Activated T-cell treated with anti-CD3 and anti-CD28 coated beads, Interleukin-2, amount 50 U/mL, for 4 hours (primary cell): ENCODE results near the gene WFIKKN1. TPM values are rescaled to one million over a fixed set of nuclear protein-coding genes. Genes with fewer than 3 reads are reported as not detected.

ENCODE experiments used
- ATAC-seq, 2 donors: fragments of 200-7000 bp; cut with Tn5 transposase; one replicate each; pipeline ENCODE4 v1.10.0; 2021
- DNase-seq: peaks from one replicate; pipeline ENCODE4 v3.0.0-alpha.2; 2020
- H3K27me3 Mint-ChIP-seq: one replicate; pipeline ENCODE4 v1.8.0; 2021; ENCODE audit warnings: low read depth, mixed read lengths
- H3K36me3 Mint-ChIP-seq: one replicate; pipeline ENCODE4 v1.8.0; 2022; ENCODE audit warnings: mixed read lengths; ENCODE audit not compliant: insufficient read depth
- H3K4me1 Mint-ChIP-seq: one replicate; pipeline ENCODE4 v1.8.0; 2021; ENCODE audit warnings: low read depth, mixed read lengths
- H3K4me3 Mint-ChIP-seq: one replicate; pipeline ENCODE4 v1.8.0; 2021; ENCODE audit warnings: mild to moderate bottlenecking, moderate library complexity, mixed read lengths
- H3K9me3 Mint-ChIP-seq: one replicate; pipeline ENCODE4 v1.8.0; 2021; ENCODE audit warnings: mixed read lengths
- total RNA-seq, 3 donors: library from RNA; stranded (reverse); gene quantifications; one replicate each; pipeline ENCODE4 v1.2.1, GENCODE V29; 2021

Gene WFIKKN1
- total RNA-seq, 3 donors from 2014 or later = 0.40 to 0.71 (median 0.49) TPM

DNA sequence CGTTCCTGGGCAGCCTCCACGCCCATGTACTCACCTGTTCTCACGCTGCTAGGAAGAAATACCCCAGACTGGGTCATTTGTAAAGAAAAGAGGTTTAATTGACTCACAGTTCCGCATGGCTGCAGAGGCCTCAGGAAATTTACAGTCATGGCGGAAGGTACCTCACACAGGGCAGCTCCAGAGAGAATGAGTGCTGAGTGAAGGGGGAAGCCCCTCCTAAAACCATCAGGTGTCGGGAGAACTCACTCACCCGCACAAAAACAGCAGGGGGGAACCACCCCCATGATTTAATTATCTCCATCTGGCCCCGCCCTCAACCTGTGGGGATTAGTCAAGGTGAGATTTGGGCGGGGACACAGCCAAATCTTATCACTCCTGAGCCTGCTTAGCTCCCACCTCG is 22.8 kb upstream of the WFIKKN1 start:
- H3K4me1 Mint-ChIP-seq = peaks cover 10% of the 10 kb centered on the region
- H3K36me3 Mint-ChIP-seq = no peaks in the 10 kb centered on the region
- no peak for DNase-seq
- H3K27me3 Mint-ChIP-seq = no peaks in the 10 kb centered on the region
- H3K4me3 Mint-ChIP-seq = no peak overlapping the region
- ATAC-seq = peak; percentile 74 to 78
- H3K9me3 Mint-ChIP-seq = no peaks in the 10 kb centered on the region

DNA sequence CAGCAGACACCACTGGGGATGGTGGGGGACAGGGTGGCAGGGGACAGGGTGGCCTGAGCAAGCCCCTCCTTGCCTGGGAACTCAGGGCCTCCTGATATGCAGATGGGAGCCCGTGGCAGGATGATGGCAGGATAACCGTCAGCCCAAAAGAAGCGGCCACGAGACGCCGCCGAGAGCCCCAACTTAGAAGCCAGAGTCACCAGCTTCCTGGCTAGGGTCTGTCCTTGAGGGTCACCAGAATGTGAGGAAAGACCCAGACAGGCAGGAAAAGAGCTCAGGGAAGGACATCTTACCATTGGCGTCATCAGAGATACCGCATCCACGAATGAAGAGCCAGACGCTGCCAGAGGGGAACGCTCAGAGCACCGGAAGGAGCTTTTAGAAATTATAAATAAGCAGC is 21.5 kb upstream of the WFIKKN1 start:
- H3K4me1 Mint-ChIP-seq = peaks cover 8% of the 10 kb centered on the region
- H3K27me3 Mint-ChIP-seq = no peaks in the 10 kb centered on the region
- H3K4me3 Mint-ChIP-seq = no peak overlapping the region

DNA sequence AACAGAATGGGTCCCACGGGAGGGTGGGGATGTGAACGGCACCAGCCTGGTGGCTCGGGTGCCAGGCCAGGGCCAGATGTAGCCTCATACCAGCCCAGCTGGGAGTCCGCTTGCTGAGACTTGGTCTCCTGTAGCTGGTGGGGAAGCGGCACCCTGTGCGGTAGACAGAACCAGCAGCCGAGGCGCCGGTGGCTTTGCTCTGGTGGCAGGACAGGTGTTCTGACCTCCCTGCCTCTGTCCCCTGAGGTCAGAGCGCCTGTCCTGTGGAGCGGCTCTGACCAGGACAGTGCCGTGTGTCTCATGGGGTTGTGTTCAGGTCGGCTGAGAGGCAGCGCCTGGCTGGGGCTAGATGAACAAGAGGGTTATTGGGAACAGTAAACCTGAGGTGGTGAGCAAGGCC is 20.8 kb upstream of the WFIKKN1 start:
- Mint-ChIP-seq H3K4me3 (no peak overlapping the region), H3K4me1 (peaks cover 8% of the 10 kb centered on the region), H3K36me3 (peaks cover 7% of the 10 kb centered on the region), H3K9me3 (no peaks in the 10 kb centered on the region), H3K27me3 (no peaks in the 10 kb centered on the region)
- ATAC-seq (no peak), DNase-seq (no peak)

More for the DNA sequence above, 21.5 kb upstream of the WFIKKN1 start:
- DNase-seq (no peak), ATAC-seq (no peak)
- Mint-ChIP-seq H3K36me3 (peaks cover 4% of the 10 kb centered on the region), H3K9me3 (no peaks in the 10 kb centered on the region)

DNA sequence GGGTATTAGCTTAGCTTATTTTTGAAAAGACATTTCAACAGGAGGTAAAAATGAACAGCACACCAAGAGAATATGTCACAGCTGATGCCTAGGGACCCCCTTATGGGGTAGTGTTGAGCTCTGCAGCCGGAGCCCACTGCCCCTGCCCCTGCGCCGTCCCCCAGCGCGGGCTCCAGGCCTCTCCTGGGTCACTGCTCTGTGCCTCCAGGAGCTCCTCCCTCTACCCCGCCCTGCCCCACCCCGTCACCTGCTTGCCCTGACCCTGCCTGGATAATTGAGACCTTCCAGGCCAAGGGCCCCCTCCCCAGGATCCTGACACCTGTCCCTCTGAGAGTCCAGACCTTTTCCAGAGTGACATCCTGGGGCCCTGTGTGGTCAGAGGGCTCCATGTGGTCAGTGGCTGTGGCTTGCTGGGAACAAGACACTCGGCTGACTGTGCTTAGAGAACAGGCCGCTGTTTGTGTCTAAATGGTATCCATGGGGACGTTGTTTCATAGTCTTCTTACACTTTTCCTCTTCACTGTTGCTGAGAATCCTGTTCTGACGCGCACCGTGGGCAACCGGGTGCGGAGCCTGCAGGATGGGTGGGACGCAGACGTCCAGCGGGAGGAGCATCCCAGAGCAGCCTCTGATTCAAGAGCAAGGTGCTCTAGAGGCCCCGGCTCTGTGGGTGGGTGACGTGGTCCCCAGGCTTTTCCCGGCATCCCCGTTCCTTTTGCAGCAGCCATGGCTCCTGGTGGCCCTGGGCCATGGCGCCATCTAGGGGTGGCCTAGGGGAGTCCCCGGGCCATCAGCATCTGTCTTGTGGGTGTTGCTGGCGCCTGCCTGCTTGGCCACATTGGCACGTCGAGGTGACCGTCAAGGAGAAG is 20.0 kb upstream of the WFIKKN1 start:
- Mint-ChIP-seq H3K36me3 (peaks cover 7% of the 10 kb centered on the region), H3K4me3 (no peak overlapping the region), H3K27me3 (no peaks in the 10 kb centered on the region), H3K4me1 (peaks cover 8% of the 10 kb centered on the region), H3K9me3 (no peaks in the 10 kb centered on the region)
- ATAC-seq = peak; percentile 84
- peak; percentile 57 for DNase-seq

DNA sequence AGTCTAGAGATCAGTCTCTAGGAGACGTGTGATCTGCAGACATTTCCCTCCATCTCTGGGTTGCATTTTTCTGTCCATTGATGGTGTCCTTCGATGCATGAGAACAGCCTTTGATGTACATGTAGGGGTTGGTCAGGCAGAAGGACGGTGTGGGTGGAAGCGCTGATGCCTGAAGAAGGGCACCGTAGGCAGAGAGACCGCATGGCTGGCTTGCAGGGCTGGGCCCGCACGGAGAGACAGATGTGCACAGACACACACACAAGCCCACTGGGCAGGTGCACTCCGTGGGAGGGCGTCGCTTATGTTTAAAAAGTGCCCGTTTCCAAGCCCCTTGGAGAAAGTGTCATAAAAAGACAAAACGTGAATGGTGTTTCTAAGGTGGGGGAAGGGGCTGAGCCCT is 15.7 kb upstream of the WFIKKN1 start:
- peaks cover 7% of the 10 kb centered on the region for H3K36me3 Mint-ChIP-seq
- H3K9me3 Mint-ChIP-seq = no peaks in the 10 kb centered on the region
- no peak overlapping the region for H3K4me3 Mint-ChIP-seq
- DNase-seq = no peak
- peaks cover 5% of the 10 kb centered on the region for H3K4me1 Mint-ChIP-seq
- no peak for ATAC-seq
- no peaks in the 10 kb centered on the region for H3K27me3 Mint-ChIP-seq

DNA sequence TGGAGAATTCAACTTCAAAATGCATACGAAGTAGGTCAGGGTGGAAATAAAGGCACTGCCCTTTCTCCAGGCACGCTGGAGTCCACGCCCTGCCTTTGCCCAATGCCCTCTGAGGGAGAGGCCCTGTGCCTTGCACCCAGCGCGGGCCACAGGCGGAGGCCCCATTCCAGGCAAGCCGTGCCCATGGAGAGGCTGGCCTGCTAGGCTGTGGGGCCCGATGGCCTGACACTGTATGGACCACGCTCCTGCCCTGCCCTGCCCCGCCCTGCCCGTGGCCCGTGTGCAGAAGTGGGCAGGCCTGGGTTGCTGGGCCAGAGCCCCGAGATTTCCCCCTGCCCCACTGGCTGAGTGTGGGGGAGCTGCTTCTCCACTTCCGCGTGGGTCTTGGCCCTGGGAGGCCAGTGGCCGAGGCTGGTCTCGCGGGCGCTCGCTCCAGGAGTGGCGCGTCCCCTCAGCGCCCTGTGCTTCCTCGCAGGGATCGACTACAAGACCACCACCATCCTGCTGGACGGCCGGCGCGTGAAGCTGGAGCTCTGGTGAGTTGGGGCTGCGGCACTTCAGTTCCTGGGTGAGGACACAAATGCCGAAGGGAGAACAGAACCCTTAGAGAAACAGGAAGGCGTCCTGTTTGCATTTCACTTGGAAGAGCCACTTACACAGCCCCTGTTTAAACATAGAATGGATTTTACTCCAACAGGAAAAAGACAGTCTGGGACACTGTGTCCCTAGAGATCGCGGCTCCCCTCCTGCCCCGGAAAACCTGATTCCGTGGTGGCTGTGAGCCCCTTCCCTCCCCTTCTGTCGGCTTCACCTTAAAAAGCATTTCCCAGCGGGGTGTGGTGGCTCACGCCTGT is 13.8 kb upstream of the WFIKKN1 start:
- Mint-ChIP-seq H3K36me3 (peaks cover 7% of the 10 kb centered on the region), H3K27me3 (no peaks in the 10 kb centered on the region), H3K9me3 (no peaks in the 10 kb centered on the region), H3K4me3 (no peak overlapping the region), H3K4me1 (no peaks in the 10 kb centered on the region)
- DNase-seq = no peak
- no peak for ATAC-seq

DNA sequence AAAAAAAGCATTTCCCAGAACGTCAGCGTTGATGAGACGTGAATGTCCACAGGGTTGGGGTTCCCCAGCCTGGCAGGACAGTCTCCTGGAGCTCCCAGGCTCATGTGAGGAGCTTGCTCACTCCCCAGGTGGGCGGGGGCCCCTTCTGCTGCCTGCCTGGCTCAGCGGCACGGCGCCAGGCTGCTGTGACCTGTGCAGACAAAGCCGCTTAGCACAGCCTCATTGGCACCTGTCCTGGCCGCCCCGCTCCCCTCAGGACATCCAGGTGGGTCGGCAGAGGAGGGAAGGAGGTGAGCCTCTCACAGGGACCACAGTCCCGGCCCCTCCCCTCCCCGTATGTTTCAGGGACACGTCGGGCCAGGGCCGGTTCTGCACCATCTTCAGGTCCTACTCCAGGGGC is 12.9 kb upstream of the WFIKKN1 start:
- no peak for DNase-seq
- H3K4me1 Mint-ChIP-seq = no peaks in the 10 kb centered on the region
- no peak for ATAC-seq
- H3K27me3 Mint-ChIP-seq = no peaks in the 10 kb centered on the region
- peaks cover 7% of the 10 kb centered on the region for H3K36me3 Mint-ChIP-seq
- H3K9me3 Mint-ChIP-seq = no peaks in the 10 kb centered on the region
- no peak overlapping the region for H3K4me3 Mint-ChIP-seq

DNA sequence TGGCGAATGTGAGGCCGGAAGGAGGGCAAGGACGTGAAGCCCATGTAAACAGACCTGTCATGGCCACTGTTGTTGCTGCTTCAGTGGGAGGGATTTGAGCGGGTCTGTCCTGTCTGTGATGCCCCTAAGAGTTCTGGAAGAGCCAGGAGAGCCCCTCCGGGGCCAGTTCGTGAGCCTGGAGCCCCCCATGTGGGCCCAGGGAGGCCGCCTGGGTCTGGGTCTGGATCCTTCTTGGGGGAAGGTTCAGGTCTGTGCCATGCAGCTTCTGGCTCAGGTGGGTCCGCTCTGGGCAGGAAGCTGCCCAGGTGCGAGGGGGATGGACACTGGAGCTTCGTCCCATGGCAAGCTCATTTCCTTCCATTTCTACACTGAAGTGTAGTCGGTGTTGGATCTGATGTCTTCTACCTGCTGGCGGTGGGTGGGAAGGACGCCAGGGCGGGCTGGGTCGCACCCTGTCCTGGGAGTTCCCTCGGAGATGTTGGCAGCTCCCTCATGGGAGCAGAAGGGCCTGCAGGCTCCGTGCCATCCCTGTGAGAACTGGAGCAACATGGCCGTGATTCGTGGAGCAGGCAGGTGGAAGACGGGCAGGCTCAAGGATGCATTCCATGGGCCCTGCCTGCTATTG is 11.2 kb upstream of the WFIKKN1 start:
- no peak for DNase-seq

DNA sequence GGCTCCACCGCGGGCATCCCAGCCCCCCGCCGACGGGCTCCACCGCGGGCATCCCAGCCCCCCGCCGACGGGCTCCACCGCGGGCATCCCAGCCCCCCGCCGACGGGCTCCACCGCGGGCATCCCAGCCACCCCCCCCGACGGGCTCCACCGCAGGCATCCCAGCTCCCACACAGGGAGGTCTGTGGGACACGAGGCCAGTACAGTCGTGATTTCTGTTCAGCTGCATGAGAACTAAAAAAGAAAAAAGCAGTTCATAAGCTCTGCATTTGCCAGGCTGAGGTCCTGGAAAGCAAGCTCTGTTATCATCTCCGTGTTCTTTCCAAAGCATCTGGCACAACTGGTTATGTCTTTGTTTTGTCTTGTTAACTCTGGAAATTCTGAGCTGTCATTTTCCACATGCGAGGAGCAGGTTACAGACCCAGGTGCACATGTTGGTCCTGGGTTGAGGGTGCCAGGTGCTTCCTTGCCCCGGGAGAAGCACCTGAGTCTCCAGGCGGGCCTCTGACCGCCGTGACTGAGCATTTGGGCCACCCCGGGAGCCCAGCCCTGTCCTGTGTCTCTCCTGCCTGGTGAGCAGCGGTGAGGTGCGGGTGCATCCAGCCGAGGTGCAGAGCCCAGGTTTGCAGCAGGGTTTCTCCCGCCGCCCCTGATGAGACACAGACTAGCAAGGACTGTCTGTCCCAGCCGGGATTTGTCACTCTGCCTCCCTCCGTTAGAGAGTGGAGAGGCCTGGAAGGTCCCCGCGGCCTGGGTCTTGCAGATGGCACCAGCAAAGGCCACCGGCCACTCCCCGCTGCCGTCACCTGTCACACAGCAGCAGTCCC is 9.9 kb upstream of the WFIKKN1 start:
- ATAC-seq (no peak), DNase-seq (no peak)
- Mint-ChIP-seq H3K9me3 (no peaks in the 10 kb centered on the region), H3K36me3 (no peaks in the 10 kb centered on the region), H3K27me3 (no peaks in the 10 kb centered on the region), H3K4me1 (no peaks in the 10 kb centered on the region), H3K4me3 (no peak overlapping the region)

More for the DNA sequence above, 11.2 kb upstream of the WFIKKN1 start:
- Mint-ChIP-seq H3K4me3 (no peak overlapping the region), H3K4me1 (no peaks in the 10 kb centered on the region), H3K36me3 (peaks cover 2% of the 10 kb centered on the region), H3K27me3 (no peaks in the 10 kb centered on the region), H3K9me3 (no peaks in the 10 kb centered on the region)
- no peak for ATAC-seq

DNA sequence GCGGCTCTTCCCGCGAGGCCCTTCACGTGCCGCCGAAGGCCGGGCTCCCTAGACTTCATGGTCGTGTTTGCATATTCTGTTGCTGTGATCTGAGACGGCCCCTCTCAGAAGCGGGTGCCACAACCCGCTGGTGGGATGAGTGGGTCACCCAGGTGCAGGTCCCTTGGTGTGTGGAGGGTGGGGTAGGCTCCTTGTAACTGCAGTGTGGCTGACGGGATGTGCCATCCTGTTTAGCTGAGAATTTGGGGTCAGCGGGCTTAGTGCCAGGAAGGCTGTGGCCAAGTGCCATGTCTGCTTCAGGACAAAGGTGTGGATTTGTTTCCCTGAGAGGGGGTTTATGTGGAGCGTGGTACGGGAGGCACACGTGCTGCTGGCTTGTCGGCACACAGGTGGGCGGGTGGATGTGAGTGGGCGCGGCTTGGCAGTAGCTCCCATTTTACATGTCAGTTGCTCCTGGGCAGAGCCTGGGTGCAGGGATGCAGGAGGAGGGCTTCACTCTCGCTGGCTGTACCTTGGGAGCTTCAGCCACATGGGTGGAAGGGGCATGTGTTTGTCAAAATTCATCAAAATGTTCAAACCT is 9.2 kb upstream of the WFIKKN1 start:
- H3K36me3 Mint-ChIP-seq = no peaks in the 10 kb centered on the region
- ATAC-seq (no peak), DNase-seq (no peak)
- no peak overlapping the region for H3K4me3 Mint-ChIP-seq
- H3K4me1 Mint-ChIP-seq = no peaks in the 10 kb centered on the region
- H3K27me3 Mint-ChIP-seq = no peaks in the 10 kb centered on the region
- no peaks in the 10 kb centered on the region for H3K9me3 Mint-ChIP-seq

DNA sequence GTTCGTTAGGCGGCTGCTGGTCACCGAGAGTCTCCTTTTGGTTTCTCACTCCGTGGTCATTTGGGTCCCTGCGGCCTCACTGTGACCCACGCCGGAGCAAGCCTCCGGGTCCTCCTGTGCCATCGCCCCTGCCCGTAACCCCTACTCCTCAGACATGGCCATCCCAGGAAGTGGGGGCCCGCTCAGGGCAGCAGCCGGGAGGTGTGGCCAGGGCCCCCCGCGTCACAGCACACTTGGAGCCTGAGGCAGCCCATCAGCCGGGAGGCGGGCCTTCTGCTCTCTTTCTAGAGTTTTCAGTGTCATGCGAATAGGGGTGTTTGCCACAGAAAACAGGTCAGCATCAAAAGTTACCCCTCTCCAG is 7.9 kb upstream of the WFIKKN1 start:
- H3K9me3 Mint-ChIP-seq = no peaks in the 10 kb centered on the region
- H3K4me1 Mint-ChIP-seq = no peaks in the 10 kb centered on the region
- no peaks in the 10 kb centered on the region for H3K27me3 Mint-ChIP-seq
- DNase-seq (no peak), ATAC-seq (no peak)
- H3K36me3 Mint-ChIP-seq = no peaks in the 10 kb centered on the region
- H3K4me3 Mint-ChIP-seq = no peak overlapping the region

DNA sequence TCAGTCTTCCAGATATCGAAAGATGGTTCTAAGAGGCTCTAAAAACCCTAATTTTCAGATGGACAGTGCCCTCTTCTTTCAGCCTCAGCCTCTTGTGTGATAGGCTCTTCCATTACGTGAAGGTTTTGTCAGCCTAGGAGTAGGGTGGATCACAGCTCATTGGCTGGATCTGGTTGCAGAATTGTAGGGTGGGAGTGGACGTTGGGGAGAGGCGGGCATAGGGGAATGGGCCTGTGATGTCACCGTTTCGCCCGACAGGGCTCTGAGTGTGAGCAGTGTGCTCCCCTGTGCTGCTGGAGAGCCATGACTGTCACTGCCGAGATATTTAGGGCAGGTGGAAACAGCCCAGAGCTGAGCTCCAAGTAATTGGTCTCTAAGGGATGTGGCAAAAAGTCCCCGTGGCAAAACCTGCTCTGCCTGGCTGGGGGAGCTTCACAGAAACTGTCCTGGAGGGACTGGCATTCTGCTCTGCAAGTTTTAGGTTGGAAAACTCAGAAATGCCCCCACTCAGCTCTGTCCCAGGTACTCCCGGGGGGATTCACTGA is 6.2 kb upstream of the WFIKKN1 start:
- DNase-seq (no peak), ATAC-seq (no peak)
- Mint-ChIP-seq H3K4me3 (no peak overlapping the region), H3K4me1 (no peaks in the 10 kb centered on the region), H3K9me3 (no peaks in the 10 kb centered on the region), H3K36me3 (no peaks in the 10 kb centered on the region), H3K27me3 (no peaks in the 10 kb centered on the region)

DNA sequence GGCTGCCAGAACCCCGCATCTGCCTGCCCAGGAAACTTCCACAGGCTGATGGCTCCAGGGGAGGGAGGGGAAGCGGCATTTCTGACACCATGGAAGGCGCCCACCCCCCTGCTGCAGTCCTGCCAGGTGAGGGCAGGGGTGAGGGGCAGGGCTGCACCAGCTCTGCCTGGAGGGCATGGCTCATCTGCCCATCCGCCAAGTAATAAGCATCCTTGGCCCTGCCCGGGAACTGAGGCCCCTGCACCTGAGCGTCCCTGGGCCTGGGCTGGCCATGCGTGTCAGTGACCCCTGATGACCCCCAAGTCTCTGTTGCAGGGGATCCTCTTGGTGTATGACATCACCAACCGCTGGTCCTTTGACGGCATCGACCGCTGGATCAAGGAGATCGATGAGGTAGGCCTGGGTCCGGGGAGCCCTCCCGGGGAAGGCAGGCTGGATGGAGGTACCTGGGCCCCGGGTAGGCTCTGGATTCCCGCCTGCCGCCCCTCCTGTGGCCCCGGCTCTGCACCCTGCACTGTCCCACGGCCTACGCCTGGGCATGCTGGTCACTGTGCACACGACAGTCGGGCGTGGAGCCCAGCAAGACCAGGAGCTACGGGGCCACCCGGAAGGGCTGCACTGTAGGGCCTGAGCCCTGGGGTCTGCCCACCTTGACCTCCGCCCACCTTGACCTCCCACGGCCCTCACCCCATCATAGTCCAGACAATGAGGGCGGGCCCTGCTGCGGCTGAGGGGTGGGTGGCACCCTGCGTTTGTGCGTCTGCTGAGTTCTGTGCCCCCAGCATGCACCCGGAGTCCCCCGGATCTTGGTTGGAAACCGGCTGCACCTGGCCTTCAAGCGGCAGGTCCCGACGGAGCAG is 5.4 kb upstream of the WFIKKN1 start:
- DNase-seq (no peak), ATAC-seq (no peak)
- Mint-ChIP-seq H3K4me3 (no peak overlapping the region), H3K4me1 (no peaks in the 10 kb centered on the region), H3K27me3 (no peaks in the 10 kb centered on the region), H3K9me3 (no peaks in the 10 kb centered on the region), H3K36me3 (no peaks in the 10 kb centered on the region)
